ENCODE results near the gene BCAS3. TPM values are rescaled to one million over a fixed set of nuclear protein-coding genes. Genes with fewer than 3 reads are reported as not detected.

BCAS3 gene
- total and polyA plus RNA-seq, 2 experiments from 2014 or later = 18.0 to 20.2 TPM

- Histone ChIP-seq H3K36me3 (ENCODE audit: low read depth) (no peaks in the 10 kb centered on the region), H3F3A (ENCODE audit: insufficient read depth) (no peaks in the 10 kb centered on the region), H3K79me2 (ENCODE audit: insufficient read depth) (no peaks in the 10 kb centered on the region), H3K27me3 (replicated peaks; ENCODE audit: insufficient read depth) (no peaks in the 10 kb centered on the region), H3K9ac (no peak overlapping the region), H3K4me2 (ENCODE audit: unreplicated experiment) (no peak overlapping the region), H3K9me2 (ENCODE audit: insufficient read depth) (no peaks in the 10 kb centered on the region), H2AFZ (no peak overlapping the region), H3K27ac (no peak overlapping the region), H3K9me3 (ENCODE audit: low read depth) (no peaks in the 10 kb centered on the region), H3K4me3 (no peak overlapping the region), H4K20me1 (ENCODE audit: insufficient read depth) (no peaks in the 10 kb centered on the region), H3K4me1 (ENCODE audit: insufficient read depth) (no peaks in the 10 kb centered on the region)
- 90 to 93% methylated on average over 15 to 16 of the region's 16 CpGs for WGBS, 2 experiments (ENCODE audit: low coverage in 1 of 2, low lambda C conversion rate in 2 of 2, missing lambda C conversion rate in 2 of 2)
- TF ChIP-seq EZH2phosphoT487 (IDR thresholded peaks at IDR 0.05; ENCODE audit: insufficient read depth, low read depth) (no peak), EZH2 (IDR thresholded peaks at IDR 0.05; ENCODE audit: insufficient read depth, poor library complexity, severe bottlenecking) (no peak)
- in situ Hi-C loops (cut with MboI) = loop anchor here (25.0 kb wide), 1 partner anchor 671 kb away; no protein-coding TSS in a partner anchor
- DNase-seq = no peak
These were observed 705.4 kb downstream of the BCAS3 start for GRCh38 chr17:61382796-61383688.

- in situ Hi-C loops (cut with MboI) = loop anchor here (25.0 kb wide), 1 partner anchor 671 kb away; no protein-coding TSS in a partner anchor
- Histone ChIP-seq H3K4me3 (no peak overlapping the region), H3K9ac (no peak overlapping the region), H3K9me3 (ENCODE audit: low read depth) (no peaks in the 10 kb centered on the region), H3K4me1 (ENCODE audit: insufficient read depth) (no peaks in the 10 kb centered on the region), H3K36me3 (ENCODE audit: low read depth) (no peaks in the 10 kb centered on the region), H3K4me2 (ENCODE audit: unreplicated experiment) (no peak overlapping the region), H3K79me2 (ENCODE audit: insufficient read depth) (no peaks in the 10 kb centered on the region), H3K27ac (no peak overlapping the region), H3F3A (ENCODE audit: insufficient read depth) (no peaks in the 10 kb centered on the region), H3K9me2 (ENCODE audit: insufficient read depth) (no peaks in the 10 kb centered on the region), H3K27me3 (replicated peaks; ENCODE audit: insufficient read depth) (no peaks in the 10 kb centered on the region), H2AFZ (no peak overlapping the region), H4K20me1 (ENCODE audit: insufficient read depth) (no peaks in the 10 kb centered on the region)
- 93 to 96% methylated on average over 12 to 18 of the region's 18 CpGs for WGBS, 2 experiments (ENCODE audit: low coverage in 1 of 2, low lambda C conversion rate in 2 of 2, missing lambda C conversion rate in 2 of 2)
- TF ChIP-seq EZH2 (IDR thresholded peaks at IDR 0.05; ENCODE audit: insufficient read depth, poor library complexity, severe bottlenecking) (no peak), EZH2phosphoT487 (IDR thresholded peaks at IDR 0.05; ENCODE audit: insufficient read depth, low read depth) (no peak)
- DNase-seq = no peak
These were observed 706.1 kb downstream of the BCAS3 start for GRCh38 chr17:61383689-61384201.

- Histone ChIP-seq H3K4me1 (ENCODE audit: insufficient read depth) (no peaks in the 10 kb centered on the region), H3K79me2 (ENCODE audit: insufficient read depth) (no peaks in the 10 kb centered on the region), H3K27me3 (replicated peaks; ENCODE audit: insufficient read depth) (no peaks in the 10 kb centered on the region), H3K9ac (no peak overlapping the region), H3K36me3 (ENCODE audit: low read depth) (no peaks in the 10 kb centered on the region), H3K4me3 (no peak overlapping the region), H3K9me2 (ENCODE audit: insufficient read depth) (no peaks in the 10 kb centered on the region), H3F3A (ENCODE audit: insufficient read depth) (no peaks in the 10 kb centered on the region), H3K9me3 (ENCODE audit: low read depth) (no peaks in the 10 kb centered on the region), H4K20me1 (ENCODE audit: insufficient read depth) (no peaks in the 10 kb centered on the region), H3K4me2 (ENCODE audit: unreplicated experiment) (no peak overlapping the region), H3K27ac (no peak overlapping the region), H2AFZ (no peak overlapping the region)
- TF ChIP-seq EZH2phosphoT487 (IDR thresholded peaks at IDR 0.05; ENCODE audit: insufficient read depth, low read depth) = no peak
- TF ChIP-seq EZH2 (IDR thresholded peaks at IDR 0.05; ENCODE audit: insufficient read depth, poor library complexity, severe bottlenecking) = no peak
- 91 to 95% methylated on average over 8 of the region's 8 CpGs for WGBS, 2 experiments (ENCODE audit: low coverage in 1 of 2, low lambda C conversion rate in 2 of 2, missing lambda C conversion rate in 2 of 2)
- DNase-seq = no peak
- in situ Hi-C loops (cut with MboI) = loop anchor here (25.0 kb wide), 1 partner anchor 672 kb away; no protein-coding TSS in a partner anchor
These were observed 706.7 kb downstream of the BCAS3 start for GRCh38 chr17:61384354-61384691.

- H3K27ac ChIP-seq = no peak overlapping the region
- no peaks in the 10 kb centered on the region for H4K20me1 ChIP-seq (ENCODE audit: insufficient read depth)
- H3K4me3 ChIP-seq = no peak overlapping the region
- no peaks in the 10 kb centered on the region for H3K27me3 ChIP-seq (replicated peaks; ENCODE audit: insufficient read depth)
- H3K4me2 ChIP-seq (ENCODE audit: unreplicated experiment) = no peak overlapping the region
- no peaks in the 10 kb centered on the region for H3F3A ChIP-seq (ENCODE audit: insufficient read depth)
- no peak overlapping the region for H2AFZ ChIP-seq
- H3K79me2 ChIP-seq (ENCODE audit: insufficient read depth) = no peaks in the 10 kb centered on the region
- no peaks in the 10 kb centered on the region for H3K9me3 ChIP-seq (ENCODE audit: low read depth)
- no peak for TF ChIP-seq EZH2phosphoT487 (IDR thresholded peaks at IDR 0.05; ENCODE audit: insufficient read depth, low read depth)
- TF ChIP-seq EZH2 (IDR thresholded peaks at IDR 0.05; ENCODE audit: insufficient read depth, poor library complexity, severe bottlenecking) = no peak
- H3K9ac ChIP-seq = no peak overlapping the region
- no peak for DNase-seq
- H3K36me3 ChIP-seq (ENCODE audit: low read depth) = no peaks in the 10 kb centered on the region
- WGBS, 2 experiments (ENCODE audit: low coverage in 1 of 2, low lambda C conversion rate in 2 of 2, missing lambda C conversion rate in 2 of 2) = 98 to 100% methylated on average over 13 of the region's 13 CpGs
- no peaks in the 10 kb centered on the region for H3K9me2 ChIP-seq (ENCODE audit: insufficient read depth)
- H3K4me1 ChIP-seq (ENCODE audit: insufficient read depth) = no peaks in the 10 kb centered on the region
- in situ Hi-C loops (cut with MboI) = loop anchor here (25.0 kb wide), 1 partner anchor 673 kb away; no protein-coding TSS in a partner anchor
These were observed 707.3 kb downstream of the BCAS3 start for GRCh38 chr17:61384692-61385576.
